AG08396 (cell line): Measurements from ENCODE around the gene TMEM53.

Source experiments
- DNase-seq: peaks from one replicate; pipeline ENCODE4 v3.0.0; 2012; ENCODE audit warnings: low spot score, mixed read lengths

The TMEM53 gene

GRCh38 chr1:44603718-44604117, 70.6 kb downstream of the TMEM53 start:
- DNase-seq: no peak
